ENCODE measurements around the gene PTGES2.
A peak's percentile ranks its signal among the peaks of the same experiment; 100 is the strongest.
"Not testable (repeated sequence)": the region's sequence is repeated elsewhere in the genome, so short reads cannot be mapped to it uniquely, and the experiment has no call there.

PTGES2 gene

GRCh38 chr9:128118971-128119665, 8.4 kb downstream of the PTGES2 start:
- no peak for FAIRE-seq

GRCh38 chr9:128118472-128118857, 9.1 kb downstream of the PTGES2 start:
- no peak for DNase-seq (ENCODE audit: low spot score)
- no peak for FAIRE-seq

More at GRCh38 chr9:128118971-128119665, 8.4 kb downstream of the PTGES2 start:
- DNase-seq (ENCODE audit: low spot score) = no peak

DNA sequence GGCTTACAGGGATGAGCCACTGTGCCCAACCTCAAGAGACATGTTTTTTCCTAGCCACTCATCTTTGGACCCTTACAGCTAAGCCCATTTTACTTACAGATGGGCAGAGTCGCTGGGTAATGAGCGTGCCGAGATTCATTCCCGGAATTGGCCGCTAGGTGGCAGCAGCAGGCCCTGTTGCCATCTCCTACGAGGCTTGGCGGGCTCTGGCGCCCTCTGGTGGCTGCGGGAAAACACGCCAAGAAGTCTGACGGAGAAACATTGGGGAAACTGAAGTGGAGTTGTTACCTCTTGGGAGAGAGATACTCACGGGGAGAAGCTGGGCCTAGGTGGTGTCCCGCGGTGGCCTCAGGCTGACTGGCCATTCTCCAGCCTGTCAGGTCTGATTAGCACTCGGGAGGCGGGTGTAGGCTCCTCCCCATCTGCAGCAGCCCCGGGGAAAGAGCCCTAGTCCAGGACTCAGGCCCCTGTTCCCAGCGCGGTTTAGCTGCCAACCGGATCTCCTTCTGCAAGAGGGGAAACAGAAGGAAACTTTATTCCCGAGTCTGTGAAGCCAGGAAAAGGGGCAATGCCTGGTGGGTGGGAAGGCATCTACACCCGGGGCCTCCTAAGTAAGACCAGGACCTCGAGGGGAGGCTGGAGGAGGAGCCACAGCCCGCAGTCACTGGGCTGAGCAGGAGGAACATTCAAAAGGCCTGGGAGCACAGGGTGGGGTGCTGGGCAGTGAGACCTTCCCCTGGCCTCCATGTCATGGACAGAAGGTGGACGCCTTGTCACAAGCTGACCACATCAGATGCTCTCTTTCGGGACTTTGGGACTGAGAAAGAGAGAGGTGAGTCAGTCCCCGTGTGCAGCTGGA, 9.7 kb downstream of the PTGES2 start:
- FAIRE-seq (peak; percentile 79), DNase-seq (ENCODE audit: low spot score) (peak; percentile 74)

GRCh38 chr9:128116104-128117083, 11.1 kb downstream of the PTGES2 start:
- FAIRE-seq (no peak), DNase-seq (ENCODE audit: low spot score) (no peak)

DNA sequence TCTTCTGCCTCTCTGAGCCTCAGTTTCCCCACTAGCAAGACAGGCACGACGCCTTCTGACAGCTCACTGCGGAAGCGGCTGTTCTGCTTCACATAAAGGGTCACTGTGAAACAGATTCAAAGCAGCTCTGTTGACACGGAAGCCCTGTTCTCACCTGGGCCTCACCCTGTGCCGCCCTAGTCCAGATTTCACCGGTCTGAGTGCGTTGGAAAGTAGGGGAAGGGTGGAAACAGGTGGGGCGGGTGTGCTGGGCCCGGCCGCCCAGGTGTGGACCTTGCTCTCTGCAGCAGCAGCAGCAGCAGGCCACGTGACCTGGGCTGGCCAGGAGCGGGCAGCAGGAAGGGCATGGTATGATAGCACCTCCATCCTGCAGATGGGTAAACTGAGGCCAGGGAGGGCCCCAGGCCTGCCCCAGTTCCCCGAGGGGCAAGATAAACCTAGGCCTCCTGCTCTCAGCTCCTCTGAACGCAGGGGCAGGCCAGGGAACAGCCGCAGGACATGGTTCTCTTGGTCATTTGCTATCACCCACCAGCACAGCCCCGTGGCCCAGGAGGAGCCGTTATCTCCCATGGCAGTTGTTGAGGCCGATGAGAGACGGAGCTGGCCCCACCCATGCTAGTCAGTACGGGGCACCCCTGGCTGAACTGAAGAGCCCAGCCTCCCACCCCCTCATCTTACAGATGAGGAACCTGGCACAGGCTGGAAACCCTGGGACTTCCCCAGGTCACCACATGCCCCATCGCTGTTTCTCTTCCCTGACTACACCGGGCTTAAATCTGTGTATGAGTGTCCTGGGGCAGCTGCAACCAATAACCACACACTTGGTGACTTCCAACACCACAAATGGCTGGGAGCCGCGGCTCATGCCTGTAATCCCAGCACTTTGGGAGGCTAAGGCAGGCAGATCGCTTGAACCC, 12.1 kb downstream of the PTGES2 start:
- DNase-seq (ENCODE audit: low spot score) (no peak), FAIRE-seq (no peak)

GRCh38 chr9:128114326-128115186, 13.0 kb downstream of the PTGES2 start:
- DNase-seq (ENCODE audit: low spot score) (no peak), FAIRE-seq (no peak)

- DNase-seq (ENCODE audit: low spot score) = no peak
- no peak for FAIRE-seq
Measured at GRCh38 chr9:128113526-128114325, 13.8 kb downstream of the PTGES2 start.

DNA sequence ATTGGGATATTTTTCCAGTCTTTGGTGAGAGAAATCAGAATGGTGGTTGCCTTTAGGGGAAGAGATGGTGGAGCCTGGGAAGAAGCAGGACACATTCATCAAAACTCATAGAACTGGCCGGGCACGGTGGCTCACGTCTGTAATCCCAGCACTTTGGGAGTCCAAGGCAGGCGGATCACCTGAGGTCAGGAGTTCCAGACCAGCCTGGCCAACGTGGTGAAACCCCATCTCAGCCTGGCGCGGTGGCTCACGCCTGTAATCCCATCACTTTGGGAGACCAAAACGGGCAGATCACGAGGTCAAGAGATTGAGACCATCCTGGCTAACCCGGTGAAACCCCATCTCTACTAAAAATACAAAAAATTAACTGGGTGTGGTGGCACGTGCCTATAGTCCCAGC, 15.8 kb downstream of the PTGES2 start:
- not testable (repeated sequence) for FAIRE-seq

GRCh38 chr9:128109050-128109709, 18.3 kb downstream of the PTGES2 start:
- FAIRE-seq = no peak

More for the DNA sequence above, 15.8 kb downstream of the PTGES2 start:
- not testable (repeated sequence) for DNase-seq (ENCODE audit: low spot score)

DNA sequence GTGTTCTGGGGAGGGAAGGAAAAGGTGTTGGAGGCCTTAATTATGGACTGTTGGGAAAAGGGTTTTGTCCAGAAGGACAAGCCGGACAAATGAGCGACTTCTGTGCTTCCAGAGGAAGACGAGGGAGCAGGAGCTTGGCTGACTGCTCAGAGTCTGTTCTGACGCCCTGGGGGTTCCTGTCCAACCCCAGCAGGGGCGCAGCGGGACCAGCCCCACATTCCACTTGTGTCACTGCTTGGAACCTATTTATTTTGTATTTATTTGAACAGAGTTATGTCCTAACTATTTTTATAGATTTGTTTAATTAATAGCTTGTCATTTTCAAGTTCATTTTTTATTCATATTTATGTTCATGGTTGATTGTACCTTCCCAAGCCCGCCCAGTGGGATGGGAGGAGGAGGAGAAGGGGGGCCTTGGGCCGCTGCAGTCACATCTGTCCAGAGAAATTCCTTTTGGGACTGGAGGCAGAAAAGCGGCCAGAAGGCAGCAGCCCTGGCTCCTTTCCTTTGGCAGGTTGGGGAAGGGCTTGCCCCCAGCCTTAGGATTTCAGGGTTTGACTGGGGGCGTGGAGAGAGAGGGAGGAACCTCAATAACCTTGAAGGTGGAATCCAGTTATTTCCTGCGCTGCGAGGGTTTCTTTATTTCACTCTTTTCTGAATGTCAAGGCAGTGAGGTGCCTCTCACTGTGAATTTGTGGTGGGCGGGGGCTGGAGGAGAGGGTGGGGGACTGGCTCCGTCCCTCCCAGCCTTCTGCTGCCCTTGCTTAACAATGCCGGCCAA, 19.1 kb downstream of the PTGES2 start:
- DNase-seq (ENCODE audit: low spot score) = no peak
- no peak for FAIRE-seq

More at GRCh38 chr9:128109050-128109709, 18.3 kb downstream of the PTGES2 start:
- no peak for DNase-seq (ENCODE audit: low spot score)

DNA sequence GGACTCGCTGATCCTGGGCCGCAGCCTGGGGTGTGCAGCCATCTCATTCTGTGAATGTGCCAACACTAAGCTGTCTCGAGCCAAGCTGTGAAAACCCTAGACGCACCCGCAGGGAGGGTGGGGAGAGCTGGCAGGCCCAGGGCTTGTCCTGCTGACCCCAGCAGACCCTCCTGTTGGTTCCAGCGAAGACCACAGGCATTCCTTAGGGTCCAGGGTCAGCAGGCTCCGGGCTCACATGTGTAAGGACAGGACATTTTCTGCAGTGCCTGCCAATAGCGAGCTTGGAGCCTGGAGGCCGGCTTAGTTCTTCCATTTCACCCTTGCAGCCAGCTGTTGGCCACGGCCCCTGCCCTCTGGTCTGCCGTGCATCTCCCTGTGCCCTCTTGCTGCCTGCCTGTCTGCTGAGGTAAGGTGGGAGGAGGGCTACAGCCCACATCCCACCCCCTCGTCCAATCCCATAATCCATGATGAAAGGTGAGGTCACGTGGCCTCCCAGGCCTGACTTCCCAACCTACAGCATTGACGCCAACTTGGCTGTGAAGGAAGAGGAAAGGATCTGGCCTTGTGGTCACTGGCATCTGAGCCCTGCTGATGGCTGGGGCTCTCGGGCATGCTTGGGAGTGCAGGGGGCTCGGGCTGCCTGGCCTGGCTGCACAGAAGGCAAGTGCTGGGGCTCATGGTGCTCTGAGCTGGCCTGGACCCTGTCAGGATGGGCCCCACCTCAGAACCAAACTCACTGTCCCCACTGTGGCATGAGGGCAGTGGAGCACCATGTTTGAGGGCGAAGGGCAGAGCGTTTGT, 19.9 kb downstream of the PTGES2 start:
- FAIRE-seq = no peak
- DNase-seq (ENCODE audit: low spot score) = no peak

GRCh38 chr9:128106940-128107467, 20.5 kb downstream of the PTGES2 start:
- FAIRE-seq (no peak), DNase-seq (ENCODE audit: low spot score) (no peak)

GRCh38 chr9:128106181-128106939, 21.2 kb downstream of the PTGES2 start:
- DNase-seq (ENCODE audit: low spot score) = no peak
- FAIRE-seq = no peak

DNA sequence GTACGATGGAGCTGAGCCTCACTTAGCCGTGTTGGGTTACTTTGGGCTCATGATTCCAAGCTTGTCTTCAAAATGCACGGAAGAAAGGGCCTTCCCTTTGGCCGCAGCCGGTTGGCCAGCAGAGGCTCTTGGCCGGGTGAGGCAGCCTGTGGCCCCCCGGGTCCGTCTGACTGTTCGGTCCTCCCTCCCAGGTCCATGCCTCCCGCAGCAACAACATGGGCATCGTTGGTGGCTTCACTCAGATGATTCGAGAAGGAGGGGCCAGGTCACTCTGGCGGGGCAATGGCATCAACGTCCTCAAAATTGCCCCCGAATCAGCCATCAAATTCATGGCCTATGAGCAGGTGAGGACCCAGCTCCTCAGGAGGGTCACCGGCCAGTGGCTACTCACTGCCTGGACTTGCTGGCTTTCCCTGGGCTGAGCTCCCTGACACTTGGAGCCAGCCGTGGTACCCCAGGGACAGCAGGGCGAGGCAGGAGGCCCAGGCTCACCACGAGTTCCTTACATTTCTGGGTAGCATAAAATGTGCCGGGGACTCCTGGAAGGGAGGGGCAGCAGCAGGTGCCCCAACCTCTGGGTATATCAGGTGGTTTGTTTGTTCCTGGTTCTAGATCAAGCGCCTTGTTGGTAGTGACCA, 21.9 kb downstream of the PTGES2 start:
- FAIRE-seq = no peak

GRCh38 chr9:128104171-128104618, 23.3 kb downstream of the PTGES2 start:
- FAIRE-seq = no peak
- DNase-seq (ENCODE audit: low spot score) = no peak

More for the DNA sequence above, 21.9 kb downstream of the PTGES2 start:
- no peak for DNase-seq (ENCODE audit: low spot score)

Measured in RCC 7860 (cell line).